ENCODE results near the gene SBF1.
"Not testable (repeated sequence)": the region's sequence is repeated elsewhere in the genome, so short reads cannot be mapped to it uniquely, and the experiment has no call there.

The SBF1 gene

DNA sequence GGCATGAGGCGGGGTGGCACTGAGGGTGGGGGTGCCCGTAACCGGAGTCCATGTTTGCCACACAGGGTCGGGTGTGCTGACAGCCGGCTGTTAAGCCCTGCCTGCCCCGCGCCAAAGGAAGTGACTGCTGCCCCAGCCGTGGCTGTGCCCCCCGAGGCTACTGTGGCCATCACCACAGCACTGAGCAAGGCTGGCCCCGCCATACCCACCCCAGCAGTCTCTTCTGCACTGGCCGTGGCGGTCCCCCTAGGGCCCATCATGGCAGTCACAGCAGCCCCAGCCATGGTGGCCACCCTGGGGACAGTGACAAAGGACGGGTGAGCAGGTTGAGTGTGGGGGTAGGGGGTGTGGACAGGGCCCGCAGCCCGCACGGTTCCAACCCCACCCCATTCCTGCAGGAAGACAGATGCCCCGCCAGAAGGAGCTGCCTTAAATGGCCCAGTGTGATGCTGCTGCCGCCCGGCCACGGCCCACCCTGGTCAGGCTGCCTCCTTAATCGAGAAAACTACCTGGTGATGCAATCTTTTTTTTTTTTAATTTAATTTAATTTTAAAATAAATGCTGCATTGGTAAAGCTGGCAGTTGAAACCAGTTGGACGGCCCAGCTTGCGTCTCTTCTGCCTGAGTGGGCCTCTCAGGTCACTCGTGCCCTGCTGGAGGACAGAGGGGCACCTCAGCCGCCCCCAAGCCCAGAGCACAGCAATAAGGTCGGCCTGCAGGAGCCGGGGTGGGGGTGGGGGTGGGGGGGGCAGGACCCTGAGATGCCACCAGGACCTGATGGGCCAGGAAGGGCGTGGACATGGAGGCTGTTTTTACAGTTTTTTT, 30.8 kb downstream of the SBF1 start:
- DNase-seq = no peak

DNA sequence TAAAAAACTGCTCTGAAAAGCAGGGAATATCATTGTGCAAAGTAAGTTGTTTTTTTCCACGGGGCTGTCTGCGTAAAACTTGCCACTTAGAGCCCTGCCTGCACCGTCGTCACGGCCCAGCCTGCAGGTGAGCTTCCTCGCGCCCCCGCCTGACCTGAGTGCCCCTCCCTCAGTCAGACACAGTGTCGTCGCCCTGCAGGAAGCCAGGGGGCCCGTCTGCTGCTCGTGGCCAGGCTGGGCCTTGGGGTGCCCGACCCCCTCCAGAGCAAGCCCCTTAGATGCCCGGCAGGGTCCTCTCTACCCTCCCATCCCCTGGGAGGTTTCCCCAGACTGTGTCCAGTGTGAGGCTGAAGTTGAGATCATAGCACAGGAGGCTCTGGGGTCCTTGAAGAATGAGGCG, 31.6 kb downstream of the SBF1 start:
- DNase-seq = no peak

DNA sequence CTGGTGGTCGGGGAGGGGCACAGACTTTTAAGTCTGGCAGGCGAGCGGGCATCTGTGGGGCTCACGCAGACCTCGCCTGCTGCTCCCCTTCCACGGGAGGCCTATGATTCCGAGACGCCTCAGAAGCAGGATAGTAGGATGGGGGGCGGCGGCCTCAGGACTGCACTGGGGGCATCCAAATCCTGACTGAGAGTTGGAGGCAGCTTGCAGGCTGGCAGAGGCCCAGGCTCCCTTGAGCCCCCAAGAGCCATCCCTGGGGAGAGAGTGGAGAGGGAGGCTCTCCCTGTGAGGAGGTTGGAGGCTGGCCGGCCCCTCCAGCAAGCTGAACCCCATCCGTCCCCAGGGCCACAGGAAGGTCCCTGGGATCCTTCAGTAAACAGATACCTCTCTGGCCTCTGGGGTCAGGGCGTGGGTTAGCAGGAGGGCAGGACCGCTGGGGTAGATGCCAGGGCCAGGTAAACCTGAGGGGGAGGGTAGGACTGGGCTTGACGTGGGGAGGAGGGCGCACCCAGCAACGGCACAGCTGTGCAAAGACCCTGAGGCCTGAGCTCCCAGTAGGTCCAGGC, 33.3 kb downstream of the SBF1 start:
- no peak for DNase-seq

DNA sequence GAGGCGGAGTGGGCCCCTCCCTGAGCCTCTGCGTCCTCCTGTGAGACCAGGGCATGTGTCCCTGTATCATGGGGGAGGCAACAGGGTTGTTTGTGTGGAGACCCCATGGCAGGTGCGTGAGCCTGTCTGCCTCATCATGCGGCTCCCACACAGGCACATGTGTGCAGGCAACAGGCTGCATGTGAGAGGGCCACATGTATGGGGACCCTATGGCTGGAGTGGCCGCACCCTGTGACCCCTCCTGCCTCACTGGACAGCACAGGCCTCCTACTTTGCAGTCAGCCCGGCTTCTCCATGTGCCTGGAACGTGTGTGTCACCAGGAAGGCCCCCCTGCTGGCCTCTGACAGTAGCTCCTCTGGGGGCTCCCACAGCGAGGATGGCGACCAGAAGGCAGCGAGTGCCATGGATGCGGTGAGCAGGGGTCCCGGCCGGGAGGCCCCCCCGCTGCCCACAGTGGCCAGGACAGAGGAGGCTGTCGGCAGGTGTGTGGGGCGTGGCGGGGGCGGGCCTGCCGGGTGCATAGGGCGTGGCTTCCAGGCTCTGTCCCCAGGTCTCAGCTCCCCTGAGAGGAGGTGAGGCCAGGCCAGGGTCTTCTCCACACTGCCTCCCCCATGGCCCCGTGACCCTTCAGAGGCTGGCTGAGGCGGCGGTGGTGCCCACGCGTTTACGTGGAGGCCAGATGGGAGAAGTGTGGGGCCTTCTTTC, 34.1 kb downstream of the SBF1 start:
- DNase-seq = no peak

DNA sequence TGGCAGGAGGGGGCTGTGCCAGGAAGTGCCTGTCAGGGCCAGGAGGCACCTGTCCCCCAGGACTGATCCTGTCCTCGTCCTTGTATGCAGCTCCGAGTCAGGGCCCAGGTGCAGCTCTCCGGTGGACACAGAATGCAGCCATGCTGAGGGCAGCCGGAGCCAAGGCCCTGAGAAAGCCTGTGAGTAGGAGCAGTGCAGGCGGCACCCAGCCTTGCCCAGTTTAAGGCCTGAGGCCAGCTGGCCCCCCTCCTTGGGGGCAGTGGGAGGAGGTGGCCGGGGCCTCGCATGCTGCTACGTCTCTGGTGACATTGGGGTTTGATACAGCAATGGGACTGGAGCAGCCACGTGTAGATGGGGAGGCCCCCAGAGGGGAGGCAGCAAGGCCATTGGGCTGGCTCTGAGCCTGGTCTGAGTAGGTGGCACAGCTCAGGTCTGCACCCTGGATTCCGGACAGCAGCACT, 34.9 kb downstream of the SBF1 start:
- peak; percentile 23 for DNase-seq

DNA sequence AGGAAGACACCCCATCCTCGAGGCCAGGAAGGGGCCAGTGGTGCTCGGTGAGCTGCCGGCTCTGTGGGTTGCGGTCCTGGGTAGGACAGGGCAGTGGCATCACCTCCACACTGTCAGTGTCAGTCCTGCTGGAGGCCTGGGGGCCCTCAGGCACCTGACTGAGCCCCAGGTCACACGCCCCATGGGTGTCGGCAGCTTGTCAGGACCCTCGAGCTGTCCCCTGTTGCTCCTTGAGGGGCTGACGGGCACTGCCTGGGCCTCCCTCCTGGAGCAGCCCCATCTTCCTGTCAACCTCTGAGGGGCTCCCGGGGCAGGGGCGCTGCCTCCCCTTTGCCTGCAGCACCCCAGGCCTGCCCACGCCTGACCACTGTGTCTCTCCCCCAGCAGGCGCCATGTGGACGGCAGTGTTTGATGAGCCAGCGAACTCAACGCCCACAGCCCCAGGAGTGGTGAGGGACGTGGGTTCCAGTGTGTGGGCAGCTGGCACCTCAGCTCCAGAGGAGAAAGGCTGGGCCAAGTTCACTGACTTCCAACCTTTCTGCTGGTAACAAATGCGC, 35.4 kb downstream of the SBF1 start:
- no peak for DNase-seq

DNA sequence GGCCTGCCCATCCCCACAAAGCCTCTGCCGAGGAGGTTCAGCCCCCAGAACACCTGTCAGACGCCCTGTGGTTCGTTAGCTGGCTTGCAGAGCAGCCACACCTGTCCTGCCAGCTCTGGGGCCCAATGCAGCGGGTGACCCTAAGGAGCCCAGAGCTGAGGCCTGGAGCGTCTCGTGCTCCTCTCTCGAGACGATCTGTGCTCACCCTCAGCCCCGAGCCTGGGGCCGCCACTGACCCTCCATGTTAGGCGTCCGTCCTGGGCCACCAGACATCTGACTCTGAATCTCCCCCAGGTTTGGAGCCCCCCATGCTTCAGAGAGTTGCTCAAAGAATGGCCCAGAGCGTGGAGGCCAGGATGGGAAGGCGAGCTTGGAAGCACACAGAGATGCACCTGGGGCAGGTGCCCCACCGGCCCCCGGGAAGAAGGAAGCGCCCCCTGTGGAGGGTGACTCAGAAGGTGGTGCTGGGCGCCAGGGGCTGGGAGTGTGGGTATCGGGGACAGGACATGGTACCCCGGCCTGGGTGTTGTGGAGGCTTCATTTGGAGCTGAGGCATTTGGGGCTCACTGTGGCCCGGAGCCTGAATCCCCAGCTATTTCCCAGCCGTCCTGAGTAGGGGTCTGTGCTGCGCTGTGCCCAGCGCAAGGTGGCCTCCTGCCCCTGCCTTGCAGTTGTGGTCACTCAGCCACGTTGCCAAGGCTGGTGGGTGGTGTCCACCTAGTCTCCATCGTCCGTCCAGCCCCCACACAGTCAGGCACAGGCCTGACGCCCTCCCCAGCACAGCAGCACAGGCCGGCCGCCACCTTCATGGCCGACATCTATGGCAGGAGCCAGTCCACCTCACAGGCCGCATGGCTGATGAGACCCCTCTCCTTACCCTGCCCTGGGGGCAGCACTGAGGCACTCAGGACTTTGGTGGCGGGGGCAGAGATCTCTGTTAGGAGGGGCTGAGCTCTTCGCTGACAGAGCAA, 36.2 kb downstream of the SBF1 start:
- no peak for DNase-seq

DNA sequence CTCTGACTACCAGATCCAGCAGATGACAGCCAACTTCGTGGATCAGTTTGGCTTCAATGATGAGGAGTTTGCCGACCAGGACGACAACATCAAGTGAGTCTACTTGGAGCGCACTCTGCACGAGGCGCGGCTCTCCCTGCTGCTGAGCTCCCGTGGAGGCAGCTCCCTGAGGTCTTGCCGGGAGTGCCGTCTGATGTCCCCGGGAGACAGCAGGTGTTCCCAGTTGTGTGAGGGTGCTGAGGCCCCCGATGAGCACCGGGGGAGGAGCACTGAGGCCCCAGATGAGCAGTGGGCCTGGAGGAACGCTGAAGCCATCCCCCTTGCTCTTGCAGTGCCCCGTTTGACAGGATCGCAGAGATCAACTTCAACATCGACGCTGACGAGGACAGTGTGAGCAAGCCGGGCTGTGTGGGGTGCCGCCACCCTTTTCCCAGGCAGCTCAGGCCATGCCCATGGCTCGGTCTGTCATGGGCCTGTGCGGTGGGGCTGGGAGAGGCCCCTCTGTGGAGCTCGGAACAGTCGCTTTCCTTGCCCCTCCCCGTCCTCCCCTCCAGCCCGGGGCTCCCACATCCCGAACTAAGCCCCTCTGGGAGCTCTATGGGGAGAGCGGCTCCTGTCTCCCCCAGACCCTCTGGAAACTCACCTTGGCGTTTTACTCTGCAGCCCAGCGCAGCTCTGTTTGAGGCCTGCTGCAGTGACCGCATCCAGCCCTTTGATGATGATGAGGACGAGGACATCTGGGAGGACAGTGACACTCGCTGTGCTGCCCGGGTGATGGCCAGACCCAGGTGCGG, 37.1 kb downstream of the SBF1 start:
- no peak for DNase-seq

DNA sequence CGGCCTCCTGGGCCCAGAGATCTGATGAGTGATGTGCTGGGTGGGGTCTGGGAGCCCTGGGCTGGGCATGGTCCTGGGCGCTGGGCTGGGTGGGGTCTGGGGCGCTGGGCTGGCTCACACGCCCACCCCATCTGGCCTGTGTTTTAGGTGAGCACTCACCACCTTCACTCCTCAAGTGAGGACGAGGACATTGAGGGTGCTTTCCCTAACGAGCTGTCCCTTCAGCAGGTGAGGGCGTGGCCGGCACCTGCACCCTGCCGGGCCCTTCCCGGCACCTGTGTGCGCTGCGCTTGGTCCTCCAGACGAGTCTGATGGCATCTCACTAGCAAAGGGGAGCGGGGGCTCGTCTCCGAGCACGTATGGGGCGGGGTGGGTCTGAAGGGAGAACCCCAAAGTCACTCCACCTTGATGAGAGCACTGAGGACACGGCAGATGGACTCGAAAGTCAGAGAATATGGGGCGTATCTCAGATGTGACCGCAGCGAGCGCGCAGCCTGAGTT, 37.9 kb downstream of the SBF1 start:
- no peak for DNase-seq

DNA sequence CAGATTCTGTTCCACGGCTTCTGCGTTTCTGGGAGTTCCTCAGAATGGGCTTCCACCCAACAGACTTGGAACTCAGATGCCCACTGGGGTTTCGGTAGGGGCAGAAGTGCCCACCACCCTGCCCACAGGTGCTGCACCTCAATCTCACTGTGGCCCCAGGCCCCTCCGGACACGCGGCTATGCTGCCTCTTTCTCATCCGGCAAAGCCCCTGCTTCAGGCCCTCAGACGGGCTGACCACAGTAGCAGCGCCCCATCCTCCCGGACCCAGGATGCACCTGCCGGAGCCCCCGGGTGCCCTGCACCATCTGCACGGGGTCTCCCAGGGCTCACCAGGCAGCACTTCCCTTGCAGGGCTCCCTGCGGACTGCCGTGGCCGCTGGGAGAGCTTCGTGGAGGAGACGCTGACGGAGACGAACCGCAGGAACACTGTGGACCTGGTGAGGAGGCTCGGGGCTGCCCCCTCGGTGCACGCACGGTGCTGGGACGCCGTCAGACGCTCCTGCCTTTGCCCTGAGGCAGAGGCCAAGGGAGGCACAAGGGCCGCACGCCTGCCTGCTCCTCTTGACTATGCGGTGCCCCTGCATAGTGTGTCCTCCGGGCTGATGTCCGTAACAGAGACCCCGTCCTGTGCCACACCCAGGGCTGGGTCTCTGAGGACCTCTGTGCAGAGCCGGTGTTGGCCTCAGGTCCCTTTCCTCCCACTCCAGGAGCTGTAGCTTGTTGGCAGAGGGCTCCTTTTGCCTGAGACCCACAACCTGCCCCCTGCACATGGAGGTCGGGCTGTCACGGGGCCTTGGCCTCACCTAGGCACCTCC, 38.6 kb downstream of the SBF1 start:
- no peak for DNase-seq

DNA sequence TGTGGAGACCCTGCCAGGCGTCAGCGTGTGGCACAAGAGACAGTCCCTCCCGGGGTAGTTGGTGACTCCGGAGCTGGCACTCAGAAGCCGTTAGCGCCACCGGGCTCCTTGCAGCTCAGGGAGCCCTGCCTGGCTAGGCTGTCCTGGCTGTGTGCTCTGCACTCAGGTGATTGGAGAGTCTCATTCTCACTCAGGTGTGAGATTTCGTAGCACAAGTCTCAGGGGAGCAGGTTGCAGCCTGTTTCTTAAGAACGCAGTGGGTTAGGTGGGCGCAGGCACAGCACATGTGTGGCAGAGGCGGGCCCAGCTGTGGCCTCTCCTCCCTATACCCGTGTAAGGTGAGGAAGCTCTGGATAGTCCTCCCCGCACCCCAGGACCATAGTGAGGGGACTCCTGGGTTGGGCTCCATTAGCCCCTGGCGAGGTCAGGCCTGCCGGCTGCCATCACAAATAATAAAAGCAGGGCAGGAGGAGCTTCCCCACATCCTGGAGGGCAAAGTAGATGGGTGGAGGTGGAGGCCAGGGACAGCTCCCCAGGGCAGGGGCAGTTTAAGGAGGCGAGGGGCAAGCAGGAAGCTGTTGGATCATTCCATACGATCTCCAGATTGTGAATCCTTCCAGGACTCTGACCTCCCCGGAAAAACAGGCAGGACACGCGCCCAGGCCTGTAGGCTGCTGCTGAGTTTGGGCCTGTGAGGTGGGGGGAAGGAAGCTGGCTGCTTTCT, 39.4 kb downstream of the SBF1 start:
- peak; percentile 28 for DNase-seq

DNA sequence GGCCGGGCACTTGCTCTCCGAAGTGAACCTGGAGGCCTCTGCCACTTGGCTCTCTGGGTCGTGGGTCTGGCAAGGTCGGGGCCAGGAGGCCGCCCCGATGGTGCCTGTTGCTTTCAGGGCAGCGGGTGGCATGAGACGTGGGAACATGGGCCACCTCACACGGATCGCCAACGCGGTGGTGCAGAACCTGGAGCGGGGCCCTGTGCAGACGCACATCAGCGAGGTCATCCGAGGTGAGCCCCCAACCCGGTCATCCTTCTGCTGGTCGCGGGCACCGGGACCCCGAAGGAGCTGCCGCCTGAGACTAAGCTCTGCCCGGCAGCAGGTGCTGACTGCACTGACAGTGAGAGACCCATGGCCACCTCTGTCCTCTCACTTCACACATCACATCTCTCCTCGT, 40.0 kb downstream of the SBF1 start:
- no peak for DNase-seq

DNA sequence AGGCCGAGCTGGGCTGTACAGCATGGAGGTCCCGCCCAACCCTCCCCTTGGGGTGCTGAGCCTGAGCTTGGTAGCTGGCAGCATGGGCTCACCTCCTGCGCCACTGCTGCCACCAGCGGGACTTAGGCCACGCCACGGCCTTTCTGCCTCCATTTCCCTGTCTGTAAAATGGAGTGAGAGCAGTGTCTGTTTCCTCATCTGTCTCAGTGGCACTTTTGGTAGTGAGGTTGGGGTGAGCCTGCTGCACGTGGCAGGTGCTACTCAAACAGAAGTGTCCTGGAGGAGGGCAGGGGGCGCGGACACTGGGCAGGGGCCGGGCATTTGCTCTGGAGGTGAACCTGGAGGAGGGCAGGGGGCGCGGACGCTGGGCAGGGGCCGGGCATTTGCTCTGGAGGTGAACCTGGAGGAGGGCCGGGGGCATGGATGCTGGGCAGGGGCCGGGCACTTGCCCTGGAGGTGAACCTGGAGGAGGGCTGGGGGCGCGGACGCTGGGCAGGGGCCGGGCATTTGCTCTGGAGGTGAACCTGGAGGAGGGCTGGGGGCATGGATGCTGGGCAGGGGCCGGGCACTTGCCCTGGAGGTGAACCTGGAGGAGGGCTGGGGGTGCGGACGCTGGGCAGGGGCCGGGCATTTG, 41.8 kb downstream of the SBF1 start:
- DNase-seq = not testable (repeated sequence)

DNA sequence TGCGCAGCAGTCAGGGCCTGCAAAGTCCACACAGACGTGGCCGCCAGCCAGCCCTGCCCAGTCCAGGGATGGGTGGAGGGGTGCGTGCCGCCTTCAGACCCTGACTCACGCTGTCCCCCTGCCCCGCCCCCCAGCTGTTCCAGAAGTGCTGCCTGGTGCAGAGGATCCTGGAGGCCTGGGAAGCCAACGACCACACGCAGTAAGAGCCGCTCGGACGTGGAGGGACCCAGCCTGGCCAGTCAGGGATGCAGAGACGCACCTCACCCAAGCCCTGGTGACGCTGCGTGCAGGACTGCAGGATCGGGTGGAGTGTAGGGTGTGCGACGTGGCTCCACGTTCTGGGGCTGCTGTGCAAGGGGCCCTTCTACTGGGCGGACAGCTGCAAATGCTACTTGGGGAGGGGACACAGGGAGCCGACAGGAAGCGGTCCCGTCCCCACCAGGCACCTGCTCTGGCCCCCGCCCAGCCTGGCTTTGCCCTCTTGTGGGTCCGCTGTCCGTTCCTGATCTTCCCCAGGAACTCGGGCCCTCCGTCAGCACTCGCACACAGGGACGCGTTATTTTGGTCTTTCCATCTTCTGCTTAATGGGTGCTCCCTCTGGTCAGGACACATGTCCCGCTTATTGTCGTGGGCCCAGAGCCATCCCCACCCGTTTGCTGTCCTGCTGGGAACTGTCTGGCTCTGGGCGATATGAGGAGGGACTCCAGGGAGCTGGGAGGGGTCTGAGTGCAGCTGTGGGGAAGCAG, 42.5 kb downstream of the SBF1 start:
- no peak for DNase-seq

DNA sequence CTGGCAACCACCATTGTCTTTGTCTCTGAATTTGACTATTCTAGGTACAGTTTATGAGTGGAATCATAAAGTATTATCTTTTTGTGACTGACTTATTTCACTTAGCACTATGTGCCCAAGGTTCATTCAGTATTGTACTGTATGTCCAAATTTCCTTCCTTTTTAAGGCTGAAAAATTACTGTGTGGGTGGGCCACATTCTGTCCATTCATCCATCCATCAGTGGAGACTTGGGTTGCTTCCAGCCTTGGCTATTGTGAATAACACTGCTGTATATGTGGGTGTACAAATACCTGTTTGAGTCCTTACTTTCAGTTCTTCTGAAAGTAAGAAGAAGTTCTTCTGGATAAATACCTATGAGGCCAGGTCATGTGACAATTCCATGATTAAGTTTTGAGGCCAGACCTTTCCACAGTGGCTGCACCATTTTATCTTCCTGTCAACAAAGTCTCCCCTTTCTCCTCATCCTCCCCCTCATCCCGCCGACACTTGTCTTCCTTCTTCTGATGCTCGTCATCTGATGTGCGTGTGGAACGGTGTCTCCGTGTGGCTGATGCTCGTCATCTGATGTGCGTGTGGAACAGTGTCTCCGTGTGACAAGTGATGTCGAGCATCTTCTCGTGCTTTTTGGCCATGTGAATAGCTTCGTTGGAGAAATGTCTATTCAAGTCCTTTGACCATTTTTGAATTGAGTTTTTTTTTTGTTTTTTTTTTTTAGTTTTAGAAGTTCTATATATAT, 49.5 kb downstream of the SBF1 start:
- no peak for DNase-seq

DNA sequence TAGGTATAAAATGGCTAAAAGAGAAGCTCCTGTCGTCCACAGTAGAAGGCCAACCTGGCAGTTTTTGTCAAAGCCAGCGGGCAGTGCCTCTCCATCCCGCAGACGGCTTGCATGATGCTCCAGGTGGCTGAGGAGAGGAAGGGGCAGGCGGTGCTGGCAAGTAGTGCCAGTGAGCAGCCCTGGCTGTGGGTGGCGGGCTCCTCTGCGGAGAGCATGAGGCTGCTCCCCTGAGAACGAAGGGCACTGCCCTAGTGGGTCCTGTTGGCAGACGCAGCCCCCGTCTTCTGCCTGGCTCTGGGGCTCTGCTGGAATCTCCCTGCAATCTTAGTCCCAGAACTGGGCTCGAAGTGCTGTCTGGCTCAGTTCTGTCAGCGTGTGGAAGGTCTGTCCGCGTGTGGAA, 50.9 kb downstream of the SBF1 start:
- DNase-seq = no peak

DNA sequence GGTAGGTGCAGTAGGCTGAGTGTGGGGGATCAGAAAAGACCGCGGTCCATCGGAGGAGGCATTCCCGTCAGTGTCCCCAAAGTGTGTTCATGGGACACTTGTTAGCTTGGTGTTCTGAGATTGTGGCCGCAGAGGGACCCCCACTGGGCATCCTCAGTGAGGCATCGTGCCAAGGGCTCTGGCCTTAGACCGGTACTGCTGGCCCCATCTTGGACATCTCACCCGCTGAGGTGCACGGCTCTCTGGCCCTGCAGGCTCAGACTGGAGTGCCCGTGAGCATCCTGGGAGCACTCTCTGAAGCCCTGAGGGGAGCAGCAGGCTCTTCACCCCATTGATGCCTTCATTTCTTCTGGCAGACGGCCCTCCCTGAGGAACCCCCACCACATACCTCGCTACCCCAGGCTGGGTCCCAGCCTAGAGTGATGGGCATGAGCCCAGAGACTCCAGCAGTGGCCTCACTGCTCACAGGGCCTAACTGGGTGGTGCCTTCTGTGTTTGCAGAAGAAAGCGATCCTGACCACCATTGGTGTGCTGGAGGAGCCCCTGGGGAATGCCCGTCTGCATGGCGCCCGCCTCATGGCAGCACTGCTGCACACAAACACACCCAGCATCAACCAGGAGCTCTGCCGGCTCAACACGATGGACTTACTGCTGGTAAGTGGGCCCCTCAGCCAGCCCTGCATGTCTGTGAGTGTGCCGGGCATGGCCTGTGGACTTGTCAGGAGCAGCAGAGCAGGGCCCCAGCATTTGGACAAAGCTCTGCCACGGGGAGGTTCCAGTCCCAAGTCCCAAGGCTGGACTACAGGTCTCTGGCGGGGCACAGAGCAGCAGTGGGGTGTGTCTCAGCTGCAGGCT, 51.6 kb downstream of the SBF1 start:
- DNase-seq = no peak

Measured in 8988T (cell line).